B cell (primary cell): ENCODE measurements around the gene PDE6A. TPM values are rescaled to one million over a fixed set of nuclear protein-coding genes. Genes with fewer than 3 reads are reported as not detected.

Source experiments
- ATAC-seq: fragments of 200-7000 bp; cut with Tn5 transposase; one replicate; pipeline ENCODE4 v1.10.0; 2021; ENCODE audit warnings: low read depth, mild to moderate bottlenecking, moderate number of reproducible peaks, moderate library complexity
- CTCF ChIA-PET: fragments of 350-600 bp; sonication (Branson Sonifier 250); formaldehyde crosslinking; loops from one replicate; lab custom pipeline; 2021; ENCODE audit warnings: antibody characterized with exemption, inconsistent platforms; lab: Charles Lee
- POLR2A ChIA-PET: fragments of 350-600 bp; sonication (Branson Sonifier 250); formaldehyde crosslinking; loops from one replicate; lab custom pipeline; 2021; ENCODE audit warnings: antibody characterized with exemption; lab: Charles Lee
- DNase-seq: peaks from one replicate; pipeline ENCODE4 v3.0.0; 2013
- H2AFZ ChIP-seq: 2 replicates; pipeline ENCODE4 v1.6.1; 2012; ENCODE audit warnings: mild to moderate bottlenecking, low read depth, low read length; ENCODE audit not compliant: insufficient read depth, poor library complexity, severe bottlenecking
- H3K27ac ChIP-seq, 2 donors: 1 replicate in 1 of 2; 2 replicates in 1 of 2; pipeline ENCODE4 v1.5.1; 2012 to 2013; ENCODE audit warnings: low read length in 2 of 2, mild to moderate bottlenecking in 2 of 2, moderate library complexity in 1 of 2
- H3K27me3 ChIP-seq, 4 experiments: fragments of 200-600 bp in 1 of 4; sonication (generic) in 1 of 4; replicated peaks in 1 of 4; 1 replicate in 2 of 4; 2 replicates in 2 of 4; pipeline versions ENCODE4 v1.6.1 to v1.7.0; 2013 to 2016; ENCODE audit warnings: low read length in 3 of 4, mild to moderate bottlenecking in 2 of 4, mixed read lengths in 1 of 4, moderate library complexity in 1 of 4; ENCODE audit not compliant: insufficient read depth in 4 of 4, control insufficient read depth in 3 of 4; ENCODE audit errors: control extremely low read depth in 1 of 4
- H3K36me3 ChIP-seq, 2 experiments: replicated peaks in 1 of 2; 1 replicate in 1 of 2; 2 replicates in 1 of 2; pipeline versions ENCODE4 v1.6.1 to v1.7.1; 2013; ENCODE audit warnings: low read length in 1 of 2; ENCODE audit not compliant: insufficient read depth in 2 of 2, control insufficient read depth in 1 of 2; ENCODE audit errors: control extremely low read depth in 1 of 2, extremely low read depth in 1 of 2
- H3K4me1 ChIP-seq, 2 donors: fragments of 200-600 bp in 1 of 2; sonication (generic) in 1 of 2; 1 replicate in 1 of 2; 2 replicates in 1 of 2; pipeline versions ENCODE4 v1.5.1 to v1.6.1; 2013 to 2017; ENCODE audit warnings: low read length in 2 of 2; ENCODE audit not compliant: control insufficient read depth in 2 of 2, insufficient read depth in 2 of 2
- H3K4me2 ChIP-seq: replicated peaks from 2 replicates; pipeline ENCODE3; 2012; ENCODE audit warnings: mild to moderate bottlenecking, low read depth, low read length; ENCODE audit not compliant: poor library complexity, severe bottlenecking
- H3K4me3 ChIP-seq, 5 experiments: fragments of 200-600 bp in 1 of 5; sonication (generic) in 1 of 5; 1 replicate in 3 of 5; 2 replicates in 2 of 5; pipeline versions ENCODE4 v1.5.1 to v1.7.0; 2011 to 2016; ENCODE audit warnings: low read length in 4 of 5, mild to moderate bottlenecking in 4 of 5, low read depth in 2 of 5, control low read depth in 1 of 5, moderate library complexity in 1 of 5; ENCODE audit not compliant: insufficient read depth in 1 of 5; ENCODE audit errors: control extremely low read depth in 1 of 5, extremely low read depth in 1 of 5
- H3K79me2 ChIP-seq: fragments of 200-600 bp; sonication (generic); one replicate; pipeline ENCODE4 v1.6.0; 2016; ENCODE audit warnings: low read length; ENCODE audit not compliant: control insufficient read depth, insufficient read depth
- H3K9ac ChIP-seq: fragments of 200-600 bp; sonication (generic); 2 replicates; pipeline ENCODE4 v1.6.1; 2017; ENCODE audit warnings: mild to moderate bottlenecking, low read length, moderate library complexity
- H3K9me3 ChIP-seq, 3 donors: one replicate each; pipeline versions ENCODE4 v1.6.1 to v1.7.1; 2013; ENCODE audit warnings: low read length in 2 of 3; ENCODE audit not compliant: control insufficient read depth in 2 of 3, insufficient read depth in 1 of 3; ENCODE audit errors: control extremely low read depth in 1 of 3
- H4K20me1 ChIP-seq: 2 replicates; pipeline ENCODE4 v1.6.0; 2012; ENCODE audit warnings: mild to moderate bottlenecking, low read length; ENCODE audit not compliant: insufficient read depth, control insufficient read depth, poor library complexity, severe bottlenecking
- H3K27ac Mint-ChIP-seq: one replicate; pipeline ENCODE4 v1.8.0; 2021; ENCODE audit warnings: mixed read lengths
- H3K27me3 Mint-ChIP-seq: one replicate; pipeline ENCODE4 v1.8.0; 2021; ENCODE audit warnings: mixed read lengths
- H3K4me1 Mint-ChIP-seq: one replicate; pipeline ENCODE4 v1.8.0; 2021; ENCODE audit warnings: mixed read lengths
- H3K4me3 Mint-ChIP-seq: one replicate; pipeline ENCODE4 v1.8.0; 2021; ENCODE audit warnings: mixed read lengths
- H3K9me3 Mint-ChIP-seq: one replicate; pipeline ENCODE4 v1.8.0; 2022; ENCODE audit warnings: mixed read lengths; ENCODE audit not compliant: insufficient read depth
- CTCF ChIP-seq: fragments of 200-600 bp; IDR thresholded peaks from one replicate; pipeline ENCODE4 v1.8.0; 2022; ENCODE audit warnings: antibody characterized with exemption, mild to moderate bottlenecking
- EZH2 ChIP-seq: IDR thresholded peaks from 2 replicates; pipeline ENCODE4 v1.6.1; 2012; ENCODE audit warnings: borderline replicate concordance, low read depth, mild to moderate bottlenecking, moderate library complexity, low read length; ENCODE audit not compliant: insufficient read depth, poor library complexity, severe bottlenecking
- WGBS: methylation state at CpG from one replicate; pipeline ENCODE4 v1.1.5; 2013; ENCODE audit warnings: missing lambda C conversion rate; ENCODE audit not compliant: insufficient coverage; 5-methylcytosine and 5-hydroxymethylcytosine counted together
- intact Hi-C: fragments of 100-400 bp; cut with micrococcal nuclease; formaldehyde crosslinking; loops from one replicate; pipeline ENCODE4 v1.10.0; 2022
- polyA plus RNA-seq: library from polyadenylated mRNA; depleted of rRNA; stranded (reverse); fragments of >200 nt; gene quantifications from 2 replicates; pipeline ENCODE4 v1.2.3, GENCODE V29; 2012
- total RNA-seq, 2 donors: library from RNA; stranded (reverse); fragments of 120-200 nt in 1 of 2; gene quantifications; 1 replicate in 1 of 2; 2 replicates in 1 of 2; pipeline versions ENCODE4 v1.2.3 to v1.2.4, GENCODE V29; 2013 to 2022

The PDE6A gene
- total and polyA plus RNA-seq, 2 donors (not counting 1 experiment from before 2014, with no cell fraction given) = not detected

DNA sequence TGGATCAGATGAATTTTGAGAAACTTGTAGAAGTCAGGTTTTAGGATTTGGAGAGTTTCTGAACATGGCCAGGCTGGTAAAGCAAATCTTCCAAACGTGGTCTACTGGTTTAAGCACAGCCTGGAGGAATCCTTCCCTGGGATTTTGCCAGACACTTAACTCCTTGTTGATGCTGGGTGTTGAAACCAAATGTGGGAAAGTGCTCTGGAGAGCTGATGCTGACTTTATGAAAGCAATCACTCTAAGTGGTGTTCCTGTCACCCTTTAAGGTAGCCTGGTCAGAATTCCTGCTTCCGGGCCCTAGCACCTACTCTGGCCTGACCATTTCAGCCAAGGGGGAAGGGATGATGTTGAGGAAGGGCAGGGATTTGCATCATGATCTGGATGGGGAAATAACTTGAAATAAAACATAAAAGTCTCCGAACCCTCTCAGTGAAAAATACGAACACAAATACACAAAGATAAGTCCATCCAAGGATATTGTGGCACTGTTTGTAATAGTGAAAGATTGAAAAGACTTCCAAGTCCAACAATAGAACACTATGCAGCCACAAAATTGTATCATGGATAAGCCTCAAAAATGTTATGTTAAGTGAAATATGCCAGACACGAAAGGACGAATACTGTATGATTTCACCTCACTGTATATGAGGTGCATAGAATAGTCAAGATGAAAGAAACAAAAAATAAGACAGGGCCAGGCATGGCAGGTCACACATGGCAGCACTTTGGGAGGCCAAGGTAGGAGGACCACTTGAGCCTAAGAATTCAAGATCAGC lies 57.7 kb downstream of the PDE6A start:
- no peak overlapping the region for H3K27ac ChIP-seq
- ChIA-PET POLR2A (no interaction called here), CTCF (no interaction called here)
- 92% methylated on average over 4 of the region's 6 CpGs for WGBS
- TF ChIP-seq EZH2 (no peak), CTCF (no peak)
- H3K27me3 ChIP-seq = no peaks in the 10 kb centered on the region
- no peak overlapping the region for H3K4me3 Mint-ChIP-seq
- no peaks in the 10 kb centered on the region for H4K20me1 ChIP-seq
- no peaks in the 10 kb centered on the region for H3K79me2 ChIP-seq
- H3K27ac Mint-ChIP-seq = no peak overlapping the region
- intact Hi-C loops = no loop called here
- no peak overlapping the region for H3K4me2 ChIP-seq
- H3K9ac ChIP-seq = no peak overlapping the region
- no peak overlapping the region for H3K4me3 ChIP-seq
- ATAC-seq = no peak
- no peak overlapping the region for H2AFZ ChIP-seq
- H3K4me1 Mint-ChIP-seq = no peaks in the 10 kb centered on the region
- no peaks in the 10 kb centered on the region for H3K9me3 Mint-ChIP-seq
- no peaks in the 10 kb centered on the region for H3K9me3 ChIP-seq
- peaks cover 17% of the 10 kb centered on the region for H3K27me3 Mint-ChIP-seq
- H3K36me3 ChIP-seq = no peaks in the 10 kb centered on the region
- no peak for DNase-seq
- no peaks in the 10 kb centered on the region for H3K4me1 ChIP-seq

DNA sequence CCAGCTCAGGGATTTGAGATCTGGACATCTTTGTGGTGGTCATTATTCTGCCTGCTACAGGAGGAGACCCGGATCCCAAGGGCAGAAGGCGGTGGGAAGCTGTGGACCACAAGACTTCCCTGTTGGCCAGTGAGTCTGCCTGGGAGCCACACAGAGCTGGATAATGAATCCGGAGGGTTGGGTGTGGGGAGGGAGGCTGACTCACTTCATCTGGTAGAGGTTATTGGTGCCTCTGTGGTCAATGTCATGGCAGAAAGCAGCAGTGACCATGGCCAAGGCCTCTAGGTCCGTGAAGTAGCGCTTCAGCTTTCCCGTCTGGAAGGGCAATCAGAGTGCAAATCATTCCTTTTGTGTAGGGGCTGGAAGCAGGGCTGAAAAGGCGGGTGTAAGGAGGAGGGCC lies 58.5 kb downstream of the PDE6A start:
- H3K4me2 ChIP-seq = no peak overlapping the region
- CTCF ChIA-PET = no interaction called here
- Mint-ChIP-seq H3K4me3 (no peak overlapping the region), H3K4me1 (no peaks in the 10 kb centered on the region), H3K27me3 (peaks cover 22% of the 10 kb centered on the region), H3K9me3 (peaks cover 3% of the 10 kb centered on the region), H3K27ac (no peak overlapping the region)
- peaks cover 0 to 2% (median 0%) of the 10 kb centered on the region in 3 donors for H3K9me3 ChIP-seq
- POLR2A ChIA-PET = no interaction called here
- 98% methylated on average over 7 of the region's 7 CpGs for WGBS
- H3K36me3 ChIP-seq = no peaks in the 10 kb centered on the region
- no peaks in the 10 kb centered on the region for H4K20me1 ChIP-seq
- H3K27ac ChIP-seq = no peak overlapping the region
- DNase-seq (no peak), ATAC-seq (no peak)
- no peak overlapping the region for H3K4me3 ChIP-seq
- no peaks in the 10 kb centered on the region for H3K4me1 ChIP-seq
- intact Hi-C loops = no loop called here
- TF ChIP-seq EZH2 (no peak), CTCF (no peak)
- H3K27me3 ChIP-seq = no peaks in the 10 kb centered on the region
- H2AFZ ChIP-seq = no peak overlapping the region
- no peaks in the 10 kb centered on the region for H3K79me2 ChIP-seq
- H3K9ac ChIP-seq = no peak overlapping the region
